Measurements from ENCODE around the gene ADAMTS4.

ADAMTS4 gene

DNA sequence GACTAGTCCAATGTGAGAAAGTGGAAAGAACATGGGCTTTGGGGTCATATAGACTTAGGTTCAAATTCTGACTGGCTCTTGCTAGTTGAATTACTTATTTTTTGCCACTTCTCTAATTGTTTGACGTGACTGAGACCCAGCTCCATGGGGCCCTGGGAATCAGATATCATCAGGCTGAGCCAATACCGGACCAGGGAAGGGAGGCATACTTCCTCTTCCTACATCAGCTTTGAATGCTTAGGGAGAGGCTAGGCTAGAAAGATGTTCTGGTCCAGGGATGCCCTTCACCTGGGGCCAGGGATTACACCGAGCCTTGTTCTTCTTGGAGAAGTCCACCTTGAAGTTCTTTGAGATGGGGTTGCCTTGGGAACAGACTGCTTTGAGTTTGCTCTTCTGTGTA, 42.8 kb upstream of the ADAMTS4 start:
- peaks cover 7% of the 10 kb centered on the region; the same call in 1 of the 2 replicates for H3K4me1 ChIP-seq (ENCODE audit: control insufficient read depth, low read length)
- no peak overlapping the region for H3K4me3 ChIP-seq (ENCODE audit: low read length)
- no peaks in the 10 kb centered on the region for H3F3A ChIP-seq (ENCODE audit: control insufficient read depth, insufficient read depth)
- no peaks in the 10 kb centered on the region for H3K36me3 ChIP-seq (ENCODE audit: control insufficient read depth, low read length)
- no peaks in the 10 kb centered on the region for H3K9me3 ChIP-seq (ENCODE audit: control insufficient read depth, insufficient read depth, low read length)
- H3K27me3 ChIP-seq (ENCODE audit: control insufficient read depth, low read length) = no peaks in the 10 kb centered on the region
- no peak overlapping the region for H3K27ac ChIP-seq (ENCODE audit: low read depth, low read length)
- TF ChIP-seq EZH2phosphoT487 (IDR thresholded peaks at IDR 0.05; ENCODE audit: borderline replicate concordance, low read length) = no peak
- TF ChIP-seq, protein P1, sequence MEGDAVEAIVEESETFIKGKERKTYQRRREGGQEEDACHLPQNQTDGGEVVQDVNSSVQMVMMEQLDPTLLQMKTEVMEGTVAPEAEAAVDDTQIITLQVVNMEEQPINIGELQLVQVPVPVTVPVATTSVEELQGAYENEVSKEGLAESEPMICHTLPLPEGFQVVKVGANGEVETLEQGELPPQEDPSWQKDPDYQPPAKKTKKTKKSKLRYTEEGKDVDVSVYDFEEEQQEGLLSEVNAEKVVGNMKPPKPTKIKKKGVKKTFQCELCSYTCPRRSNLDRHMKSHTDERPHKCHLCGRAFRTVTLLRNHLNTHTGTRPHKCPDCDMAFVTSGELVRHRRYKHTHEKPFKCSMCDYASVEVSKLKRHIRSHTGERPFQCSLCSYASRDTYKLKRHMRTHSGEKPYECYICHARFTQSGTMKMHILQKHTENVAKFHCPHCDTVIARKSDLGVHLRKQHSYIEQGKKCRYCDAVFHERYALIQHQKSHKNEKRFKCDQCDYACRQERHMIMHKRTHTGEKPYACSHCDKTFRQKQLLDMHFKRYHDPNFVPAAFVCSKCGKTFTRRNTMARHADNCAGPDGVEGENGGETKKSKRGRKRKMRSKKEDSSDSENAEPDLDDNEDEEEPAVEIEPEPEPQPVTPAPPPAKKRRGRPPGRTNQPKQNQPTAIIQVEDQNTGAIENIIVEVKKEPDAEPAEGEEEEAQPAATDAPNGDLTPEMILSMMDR (IDR thresholded peaks at IDR 0.05; ENCODE audit: low read depth, low read length, poor library complexity, severe bottlenecking) = no peak
- H3K9me2 ChIP-seq (replicated peaks; ENCODE audit: control insufficient read depth, low read length) = no peaks in the 10 kb centered on the region
- H4K20me1 ChIP-seq (ENCODE audit: control insufficient read depth, insufficient read depth, low read depth, low read length) = no peaks in the 10 kb centered on the region
- no peak overlapping the region for H3K4me2 ChIP-seq (ENCODE audit: low read length)
- H3K79me2 ChIP-seq (ENCODE audit: control insufficient read depth, low read length) = no peaks in the 10 kb centered on the region

DNA sequence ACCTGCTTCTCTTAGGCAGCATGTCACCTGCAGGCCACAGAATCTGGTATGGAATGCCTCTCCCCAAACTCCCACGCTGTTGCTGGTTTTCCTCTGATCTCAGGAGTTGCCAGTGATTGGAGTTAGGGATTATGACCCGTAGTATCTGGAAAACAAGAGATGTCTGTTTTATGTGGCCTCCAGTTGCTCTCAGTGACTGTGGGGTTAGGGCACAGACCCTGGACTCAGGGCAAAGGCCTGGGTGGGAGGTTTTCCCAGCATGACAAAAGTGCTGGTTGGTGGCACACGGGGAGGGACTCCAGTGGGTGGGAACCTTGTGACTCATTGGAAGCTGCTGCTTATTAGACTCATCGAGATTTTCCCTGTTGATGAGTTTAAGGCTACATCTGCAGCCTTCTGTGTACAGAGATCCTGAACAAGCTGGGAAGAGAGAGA, 39.2 kb upstream of the ADAMTS4 start, which contains the start of gene NR1I3:
TSS of gene NR1I3 (minus strand) at position 165 of the 435 bp plus-strand sequence. CDS start 1,638 bp downstream, outside the sequence.
- Histone ChIP-seq H3K79me2 (ENCODE audit: control insufficient read depth, low read length) (no peaks in the 10 kb centered on the region), H3K27ac (ENCODE audit: low read depth, low read length) (no peak within 1 kb of the TSS), H3K4me2 (ENCODE audit: low read length) (no peak within 1 kb of the TSS), H3K9me3 (ENCODE audit: control insufficient read depth, insufficient read depth, low read length) (no peaks in the 10 kb centered on the region), H3K4me3 (ENCODE audit: low read length) (no peak within 1 kb of the TSS), H3K36me3 (ENCODE audit: control insufficient read depth, low read length) (no peaks in the 10 kb centered on the region), H4K20me1 (ENCODE audit: control insufficient read depth, insufficient read depth, low read depth, low read length) (no peaks in the 10 kb centered on the region), H3K27me3 (ENCODE audit: control insufficient read depth, low read length) (0 out of 2 replicates have a peak, but pooled peaks cover 3% of the 10 kb centered on the region), H3F3A (ENCODE audit: control insufficient read depth, insufficient read depth) (no peaks in the 10 kb centered on the region), H3K4me1 (ENCODE audit: control insufficient read depth, low read length) (peaks cover 7% of the 10 kb centered on the region; the same call in 1 of the 2 replicates), H3K9me2 (replicated peaks; ENCODE audit: control insufficient read depth, low read length) (no peaks in the 10 kb centered on the region)
- TF ChIP-seq, protein P1 (IDR thresholded peaks at IDR 0.05; ENCODE audit: low read depth, low read length, poor library complexity, severe bottlenecking) = no peak
- no peak for TF ChIP-seq EZH2phosphoT487 (IDR thresholded peaks at IDR 0.05; ENCODE audit: borderline replicate concordance, low read length)

DNA sequence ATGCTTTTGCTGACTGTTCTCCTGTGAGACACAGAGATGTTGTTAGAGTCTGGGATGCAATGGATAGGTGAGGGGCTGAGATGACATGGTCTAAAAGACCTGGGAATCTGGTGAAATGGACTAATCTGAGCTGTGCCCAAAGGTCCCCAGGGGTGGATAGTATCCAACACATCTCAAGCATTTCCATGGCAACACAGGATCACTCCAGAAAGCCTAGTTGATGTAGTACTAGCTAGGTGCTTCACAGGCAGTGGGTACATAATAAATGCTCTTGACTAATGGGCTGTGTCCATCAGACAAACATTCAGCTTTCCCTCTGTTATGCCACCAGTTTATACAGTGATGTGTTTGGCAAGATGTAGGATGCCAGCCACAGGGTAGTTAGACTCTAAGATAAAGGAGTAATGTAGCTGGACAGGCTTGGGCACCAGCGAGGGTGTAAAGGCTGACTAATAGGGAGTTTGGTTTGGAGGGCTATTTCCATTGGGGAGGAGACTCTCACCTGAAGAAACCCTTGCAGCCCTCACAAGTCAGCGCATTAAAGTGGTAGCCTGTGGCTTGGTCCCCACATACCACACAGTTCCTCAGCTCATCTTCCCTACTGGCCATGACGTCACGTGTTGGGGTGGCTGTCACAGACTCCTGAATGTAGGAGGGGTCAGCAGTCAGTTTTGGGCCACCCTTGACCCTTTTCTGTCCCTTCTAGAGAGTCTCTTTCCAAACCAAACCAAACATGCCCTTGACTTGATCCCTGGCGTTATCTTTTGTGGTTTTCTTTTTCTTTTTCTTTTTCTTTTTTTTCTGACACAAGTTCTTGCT, 37.3 kb upstream of the ADAMTS4 start:
- H3K27ac ChIP-seq (ENCODE audit: low read depth, low read length) = no peak overlapping the region
- H3K9me3 ChIP-seq (ENCODE audit: control insufficient read depth, insufficient read depth, low read length) = no peaks in the 10 kb centered on the region
- H3K4me3 ChIP-seq (ENCODE audit: low read length) = no peak overlapping the region
- no peak overlapping the region for H3K4me2 ChIP-seq (ENCODE audit: low read length)
- H3K9me2 ChIP-seq (replicated peaks; ENCODE audit: control insufficient read depth, low read length) = no peaks in the 10 kb centered on the region
- H4K20me1 ChIP-seq (ENCODE audit: control insufficient read depth, insufficient read depth, low read depth, low read length) = no peaks in the 10 kb centered on the region
- H3K79me2 ChIP-seq (ENCODE audit: control insufficient read depth, low read length) = no peaks in the 10 kb centered on the region
- 0 out of 2 replicates have a peak, but pooled peaks cover 3% of the 10 kb centered on the region for H3K27me3 ChIP-seq (ENCODE audit: control insufficient read depth, low read length)
- TF ChIP-seq EZH2phosphoT487 (IDR thresholded peaks at IDR 0.05; ENCODE audit: borderline replicate concordance, low read length) = no peak
- TF ChIP-seq, protein P1 (IDR thresholded peaks at IDR 0.05; ENCODE audit: low read depth, low read length, poor library complexity, severe bottlenecking) = no peak
- no peaks in the 10 kb centered on the region for H3K4me1 ChIP-seq (ENCODE audit: control insufficient read depth, low read length)
- no peaks in the 10 kb centered on the region for H3K36me3 ChIP-seq (ENCODE audit: control insufficient read depth, low read length)
- no peaks in the 10 kb centered on the region for H3F3A ChIP-seq (ENCODE audit: control insufficient read depth, insufficient read depth)

Measured in DOHH2 (cell line).